Natural killer cell (primary cell): ENCODE measurements around the gene RNGTT. TPM values are rescaled to one million over a fixed set of nuclear protein-coding genes. Genes with fewer than 3 reads are reported as not detected.

Source experiments
- ATAC-seq, 3 donors: fragments of 150-1000 bp in 2 of 3; fragments of 200-7000 bp in 1 of 3; cut with Tn5 transposase; 1 replicate in 1 of 3; 2 replicates in 2 of 3; pipeline ENCODE4 v1.10.0; 2021; ENCODE audit warnings: mild to moderate bottlenecking in 2 of 3, moderate library complexity in 2 of 3
- DNase-seq, 2 donors: peaks; one replicate each; pipeline versions ENCODE4 v3.0.0 to v3.0.0-alpha.2; 2013 to 2021; ENCODE audit warnings: mixed read lengths in 1 of 2
- H3K27ac ChIP-seq: one replicate; pipeline ENCODE4 v1.5.1; 2013; ENCODE audit warnings: mild to moderate bottlenecking, low read length
- H3K27me3 ChIP-seq: one replicate; pipeline ENCODE4 v1.6.1; 2013; ENCODE audit warnings: low read length; ENCODE audit not compliant: control insufficient read depth, insufficient read depth
- H3K36me3 ChIP-seq: one replicate; pipeline ENCODE4 v1.6.1; 2013; ENCODE audit warnings: low read length; ENCODE audit not compliant: control insufficient read depth, insufficient read depth
- H3K4me1 ChIP-seq: one replicate; pipeline ENCODE4 v1.6.1; 2013; ENCODE audit warnings: low read length; ENCODE audit not compliant: control insufficient read depth, insufficient read depth
- H3K4me3 ChIP-seq: one replicate; pipeline ENCODE4 v1.5.1; 2013; ENCODE audit warnings: low read length
- H3K9me3 ChIP-seq: one replicate; pipeline ENCODE4 v1.6.1; 2013; ENCODE audit warnings: low read length; ENCODE audit not compliant: control insufficient read depth, insufficient read depth
- H3K27ac Mint-ChIP-seq, 2 donors: one replicate each; pipeline ENCODE4 v1.8.0; 2022; ENCODE audit warnings: mild to moderate bottlenecking in 2 of 2, mixed read lengths in 2 of 2, moderate library complexity in 1 of 2
- H3K27me3 Mint-ChIP-seq, 2 donors: one replicate each; pipeline ENCODE4 v1.8.0; 2022; ENCODE audit warnings: low read depth in 2 of 2, mixed read lengths in 2 of 2
- H3K36me3 Mint-ChIP-seq: one replicate; pipeline ENCODE4 v1.8.0; 2022; ENCODE audit warnings: mixed read lengths
- H3K4me1 Mint-ChIP-seq, 2 donors: one replicate each; pipeline ENCODE4 v1.8.0; 2022; ENCODE audit warnings: mixed read lengths in 2 of 2
- H3K4me3 Mint-ChIP-seq: one replicate; pipeline ENCODE4 v1.8.0; 2022; ENCODE audit warnings: mild to moderate bottlenecking, moderate library complexity, mixed read lengths
- H3K9me3 Mint-ChIP-seq, 2 donors: one replicate each; pipeline ENCODE4 v1.8.0; 2022; ENCODE audit warnings: mixed read lengths in 2 of 2
- WGBS: methylation state at CpG from one replicate; pipeline ENCODE4 v1.1.7; 2013; ENCODE audit warnings: missing lambda C conversion rate; ENCODE audit not compliant: insufficient coverage; 5-methylcytosine and 5-hydroxymethylcytosine counted together
- intact Hi-C: fragments of 100-400 bp; cut with micrococcal nuclease; formaldehyde crosslinking; loops from one replicate; pipeline ENCODE4 v1.14.2; 2022
- total RNA-seq, 4 donors: library from RNA; stranded (reverse); fragments of 120-200 nt in 1 of 4; gene quantifications; one replicate each; pipeline versions ENCODE4 v1.2.3 to v1.2.4, GENCODE V29; 2013 to 2022
- TF ChIP-seq, protein P1 (sequence below): fragments of 200-600 bp; IDR thresholded peaks from one replicate; pipeline ENCODE4 v1.8.0; 2022; ENCODE audit warnings: antibody characterized with exemption

RNGTT gene
- total RNA-seq, 3 donors from 2014 or later (not counting 1 experiment from before 2014, with no cell fraction given), result 23.1 to 27.2 (median 23.1) TPM

DNA sequence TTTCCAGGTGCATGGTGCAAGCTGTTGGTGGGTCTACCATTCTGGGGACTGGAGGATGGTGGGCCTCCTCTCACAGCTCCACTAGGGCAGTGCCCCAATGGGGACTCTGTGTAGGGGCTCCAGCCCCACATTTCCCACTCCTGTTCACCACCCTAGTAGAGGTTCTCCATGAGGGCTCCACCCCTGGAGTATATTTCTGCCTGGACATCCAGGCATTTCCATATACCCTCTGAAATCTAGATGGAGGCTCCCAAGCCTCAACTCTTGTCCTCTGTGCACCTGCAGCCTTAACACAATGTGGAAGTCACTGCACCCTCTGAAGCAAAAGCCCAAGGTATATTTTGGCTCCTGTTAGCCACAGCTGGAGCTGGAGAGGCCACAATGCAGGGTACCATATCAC, 393.5 kb downstream of the RNGTT start:
- H3K4me3 ChIP-seq, result no peak overlapping the region
- intact Hi-C loops, result no loop called here
- DNase-seq (no peak), ATAC-seq (no peak)
- peaks cover 2% of the 10 kb centered on the region for H3K27me3 ChIP-seq
- Mint-ChIP-seq H3K36me3 (no peaks in the 10 kb centered on the region), H3K9me3 (peaks cover 2 to 6% of the 10 kb centered on the region in 2 donors), H3K4me3 (no peak overlapping the region), H3K27ac (no peak overlapping the region), H3K4me1 (no peaks in the 10 kb centered on the region), H3K27me3 (peaks cover 0 to 3% of the 10 kb centered on the region in 2 donors)
- TF ChIP-seq, protein P1, sequence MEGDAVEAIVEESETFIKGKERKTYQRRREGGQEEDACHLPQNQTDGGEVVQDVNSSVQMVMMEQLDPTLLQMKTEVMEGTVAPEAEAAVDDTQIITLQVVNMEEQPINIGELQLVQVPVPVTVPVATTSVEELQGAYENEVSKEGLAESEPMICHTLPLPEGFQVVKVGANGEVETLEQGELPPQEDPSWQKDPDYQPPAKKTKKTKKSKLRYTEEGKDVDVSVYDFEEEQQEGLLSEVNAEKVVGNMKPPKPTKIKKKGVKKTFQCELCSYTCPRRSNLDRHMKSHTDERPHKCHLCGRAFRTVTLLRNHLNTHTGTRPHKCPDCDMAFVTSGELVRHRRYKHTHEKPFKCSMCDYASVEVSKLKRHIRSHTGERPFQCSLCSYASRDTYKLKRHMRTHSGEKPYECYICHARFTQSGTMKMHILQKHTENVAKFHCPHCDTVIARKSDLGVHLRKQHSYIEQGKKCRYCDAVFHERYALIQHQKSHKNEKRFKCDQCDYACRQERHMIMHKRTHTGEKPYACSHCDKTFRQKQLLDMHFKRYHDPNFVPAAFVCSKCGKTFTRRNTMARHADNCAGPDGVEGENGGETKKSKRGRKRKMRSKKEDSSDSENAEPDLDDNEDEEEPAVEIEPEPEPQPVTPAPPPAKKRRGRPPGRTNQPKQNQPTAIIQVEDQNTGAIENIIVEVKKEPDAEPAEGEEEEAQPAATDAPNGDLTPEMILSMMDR, result no peak
- no peak overlapping the region for H3K27ac ChIP-seq
- H3K4me1 ChIP-seq, result no peaks in the 10 kb centered on the region
- H3K9me3 ChIP-seq, result peaks cover 8% of the 10 kb centered on the region
- H3K36me3 ChIP-seq, result no peaks in the 10 kb centered on the region

DNA sequence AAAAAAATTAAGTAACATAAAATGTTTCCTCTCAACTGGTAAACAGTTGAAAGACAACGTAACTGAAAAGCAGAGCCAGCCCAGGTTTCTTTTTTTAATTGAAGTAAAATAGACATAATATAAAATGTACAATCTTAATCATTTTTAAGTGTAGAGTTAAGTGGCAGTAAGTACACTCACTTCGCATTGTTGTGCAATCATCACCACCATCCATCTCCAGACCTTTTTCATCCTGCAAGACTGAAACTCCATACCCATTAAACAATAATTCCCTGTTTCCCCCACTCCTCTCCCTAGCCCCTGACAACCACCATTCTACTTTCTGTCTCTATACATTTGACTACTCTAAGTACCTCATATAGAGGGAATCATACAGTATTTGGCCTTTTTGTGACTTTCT, 395.7 kb downstream of the RNGTT start:
- no peak for DNase-seq
- 100% methylated on average over 1 of the region's 2 CpGs for WGBS
- no peaks in the 10 kb centered on the region for H3K36me3 ChIP-seq

DNA sequence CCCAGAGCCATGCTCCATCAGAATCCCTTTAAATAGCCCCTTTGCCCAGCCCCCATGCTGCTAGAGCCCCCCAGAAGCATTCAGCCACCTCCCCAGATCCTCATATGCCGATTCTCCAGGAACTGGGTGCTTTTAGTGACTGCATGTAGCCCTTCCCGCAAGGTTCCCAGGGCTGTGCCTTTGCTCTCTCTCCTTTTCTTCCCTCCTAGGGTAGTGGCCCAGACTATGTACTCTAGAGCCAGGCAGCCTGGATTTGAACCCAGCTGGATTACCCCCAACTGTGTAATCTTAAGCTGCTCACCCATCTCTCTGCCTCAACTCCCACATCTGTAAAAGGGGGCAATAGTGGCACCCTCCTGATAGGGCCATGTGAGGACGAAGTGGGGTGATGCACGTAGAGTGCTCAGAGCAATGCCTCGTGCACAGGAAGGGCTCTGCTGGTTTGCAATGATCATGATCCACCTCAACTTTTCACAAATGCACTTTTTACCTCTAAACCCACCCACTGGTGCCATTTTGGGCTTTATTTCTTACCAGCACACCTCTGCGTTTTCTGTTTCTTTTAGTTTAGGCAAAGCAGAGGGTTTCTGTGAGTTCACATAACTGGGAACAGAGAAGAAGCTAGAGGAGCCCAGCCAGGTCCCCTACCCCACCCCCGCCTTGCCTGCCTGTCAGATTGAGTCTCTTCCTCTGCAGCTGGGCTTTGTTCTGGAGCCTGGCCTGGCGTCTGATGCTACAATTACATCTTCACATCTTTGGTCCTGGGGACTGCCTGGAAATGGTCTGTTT, 396.5 kb downstream of the RNGTT start:
- intact Hi-C loops, result no loop called here
- H3K36me3 ChIP-seq, result no peaks in the 10 kb centered on the region
- H3K27me3 Mint-ChIP-seq, result peaks cover 0 to 3% of the 10 kb centered on the region in 2 donors

More for the DNA sequence above, 395.7 kb downstream of the RNGTT start:
- intact Hi-C loops, result no loop called here
- ATAC-seq, result no peak
- Histone ChIP-seq H3K27ac (no peak overlapping the region), H3K4me3 (no peak overlapping the region), H3K4me1 (no peaks in the 10 kb centered on the region), H3K9me3 (peaks cover 8% of the 10 kb centered on the region), H3K27me3 (peaks cover 2% of the 10 kb centered on the region)
- H3K36me3 Mint-ChIP-seq, result no peaks in the 10 kb centered on the region
- H3K27me3 Mint-ChIP-seq, result peaks cover 0 to 3% of the 10 kb centered on the region in 2 donors
- no peak overlapping the region for H3K27ac Mint-ChIP-seq
- H3K4me3 Mint-ChIP-seq, result no peak overlapping the region
- no peaks in the 10 kb centered on the region for H3K4me1 Mint-ChIP-seq
- TF ChIP-seq, protein P1, result no peak
- peaks cover 2 to 6% of the 10 kb centered on the region in 2 donors for H3K9me3 Mint-ChIP-seq

More for the DNA sequence above, 396.5 kb downstream of the RNGTT start:
- H3K4me1 ChIP-seq, result no peaks in the 10 kb centered on the region
- H3K36me3 Mint-ChIP-seq, result no peaks in the 10 kb centered on the region
- H3K9me3 Mint-ChIP-seq, result peaks cover 2 to 6% of the 10 kb centered on the region in 2 donors
- H3K4me3 Mint-ChIP-seq, result no peak overlapping the region
- H3K27ac Mint-ChIP-seq, result no peak overlapping the region
- ATAC-seq, result no peak
- no peaks in the 10 kb centered on the region for H3K4me1 Mint-ChIP-seq
- H3K27me3 ChIP-seq, result peaks cover 2% of the 10 kb centered on the region
- H3K27ac ChIP-seq, result no peak overlapping the region
- WGBS, result 82% methylated on average over 8 of the region's 8 CpGs
- TF ChIP-seq, protein P1, result no peak
- DNase-seq, result no peak
- no peak overlapping the region for H3K4me3 ChIP-seq
- H3K9me3 ChIP-seq, result peaks cover 8% of the 10 kb centered on the region
